ENCODE data around the gene PPP1R13B.

PPP1R13B gene

GRCh38 chr14:103707329-103708263, 139.8 kb downstream of the PPP1R13B start:
- DNase-seq = no peak

GRCh38 chr14:103706551-103707328, 140.6 kb downstream of the PPP1R13B start:
- no peak for DNase-seq

DNA sequence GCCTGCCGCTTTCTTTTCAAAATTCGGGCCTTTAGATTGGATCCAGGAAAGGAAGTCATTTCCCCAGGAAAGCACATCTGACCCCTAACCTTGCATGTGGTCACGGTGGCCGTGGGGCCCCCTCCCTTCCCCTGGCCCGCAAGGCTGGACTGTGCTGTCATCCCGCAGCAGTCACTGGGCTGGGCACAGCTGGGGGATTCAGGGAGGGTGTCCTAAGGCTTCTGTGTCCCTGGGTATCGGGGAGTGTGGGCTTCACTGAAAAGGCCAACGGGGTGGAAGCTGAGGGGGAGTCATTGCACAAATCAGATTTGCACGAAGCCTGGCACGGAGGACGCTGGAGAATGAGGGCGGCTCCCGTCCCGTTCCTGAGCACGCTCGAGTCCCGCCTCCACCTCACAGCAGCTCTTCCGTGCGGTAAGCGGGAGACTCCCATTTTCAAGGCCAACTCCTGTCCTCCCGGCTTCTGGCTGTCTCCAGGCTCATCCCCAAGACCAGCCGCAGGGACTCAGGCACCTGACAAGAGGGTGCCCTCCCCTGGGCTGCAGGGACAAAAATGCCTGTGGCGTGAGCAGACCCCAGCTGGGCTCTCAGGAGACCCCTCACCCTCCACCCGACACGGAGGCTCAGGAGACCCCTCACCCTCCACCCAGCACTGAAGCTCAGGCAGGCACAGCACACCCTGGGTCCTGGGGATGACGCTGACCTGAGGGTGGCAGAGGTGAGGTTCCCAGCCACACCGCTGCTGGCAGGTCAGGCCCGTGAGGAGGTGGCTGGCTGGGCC, 141.7 kb downstream of the PPP1R13B start:
- no peak for DNase-seq

GRCh38 chr14:103705118-103705503, 142.3 kb downstream of the PPP1R13B start:
- DNase-seq = no peak

DNA sequence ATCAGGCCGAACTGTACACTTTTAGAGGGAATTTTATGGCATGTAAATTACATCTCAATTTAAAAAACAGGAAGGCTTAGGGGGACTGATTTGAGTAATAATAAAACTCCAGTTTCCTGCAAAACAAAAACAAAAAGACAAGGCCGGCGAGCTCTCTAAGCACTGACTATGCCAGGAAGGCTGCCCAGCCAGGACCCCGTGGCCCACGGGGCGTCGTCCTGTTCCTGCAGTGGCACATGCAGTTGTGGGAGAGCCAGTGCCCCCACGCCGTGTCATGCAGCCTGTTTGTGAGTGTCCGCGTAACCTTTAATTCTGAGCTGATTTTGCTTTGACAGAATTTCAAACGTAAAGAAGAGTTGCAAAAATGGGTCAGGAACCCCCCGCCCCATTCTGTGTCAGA, 142.7 kb downstream of the PPP1R13B start:
- no peak for DNase-seq

DNA sequence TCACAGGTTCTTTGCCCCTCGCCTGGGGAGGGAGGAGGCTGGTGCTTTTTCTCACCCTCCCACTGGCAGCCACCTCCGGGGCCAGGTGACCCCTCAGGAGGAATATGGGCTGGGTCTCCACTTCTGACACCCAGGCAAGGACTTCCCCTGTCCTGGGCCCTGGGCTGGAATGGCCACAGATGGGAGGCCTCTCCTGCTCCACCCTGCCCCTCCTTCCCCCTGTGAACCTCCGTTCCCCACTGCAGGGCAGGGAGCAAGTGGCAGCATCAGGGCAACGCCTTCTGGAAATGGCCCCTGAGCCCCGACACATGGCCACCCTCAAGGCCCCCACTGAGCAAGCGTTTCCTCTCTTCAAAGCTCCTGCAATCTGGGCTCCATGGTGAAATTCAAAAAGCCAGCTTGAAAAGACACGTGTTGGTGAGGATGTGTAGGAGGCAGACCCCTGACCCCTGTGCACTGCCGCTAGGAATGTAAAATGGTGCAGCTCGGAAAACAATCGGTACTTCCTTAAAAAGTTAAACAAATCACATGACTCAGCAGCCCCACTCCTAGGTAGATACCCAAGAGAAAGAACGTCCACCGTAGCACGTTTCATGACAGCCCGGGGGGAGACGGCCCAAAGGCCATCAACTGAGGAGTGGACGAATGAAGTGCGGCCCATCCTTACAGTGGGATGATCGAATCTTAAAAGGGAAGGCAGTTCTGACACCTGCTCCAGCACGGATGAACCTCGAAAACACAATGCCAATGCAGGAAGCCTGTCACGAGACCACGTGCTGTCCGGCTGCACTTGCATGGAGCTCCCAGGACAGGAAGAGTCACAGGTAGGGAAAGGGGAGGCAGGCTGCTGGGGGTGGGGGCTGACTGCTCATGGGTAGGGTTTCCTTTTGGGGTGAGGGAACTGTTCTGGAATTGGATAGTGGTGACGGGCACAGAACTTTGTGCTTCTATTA, 143.7 kb downstream of the PPP1R13B start:
- DNase-seq = no peak

DNA sequence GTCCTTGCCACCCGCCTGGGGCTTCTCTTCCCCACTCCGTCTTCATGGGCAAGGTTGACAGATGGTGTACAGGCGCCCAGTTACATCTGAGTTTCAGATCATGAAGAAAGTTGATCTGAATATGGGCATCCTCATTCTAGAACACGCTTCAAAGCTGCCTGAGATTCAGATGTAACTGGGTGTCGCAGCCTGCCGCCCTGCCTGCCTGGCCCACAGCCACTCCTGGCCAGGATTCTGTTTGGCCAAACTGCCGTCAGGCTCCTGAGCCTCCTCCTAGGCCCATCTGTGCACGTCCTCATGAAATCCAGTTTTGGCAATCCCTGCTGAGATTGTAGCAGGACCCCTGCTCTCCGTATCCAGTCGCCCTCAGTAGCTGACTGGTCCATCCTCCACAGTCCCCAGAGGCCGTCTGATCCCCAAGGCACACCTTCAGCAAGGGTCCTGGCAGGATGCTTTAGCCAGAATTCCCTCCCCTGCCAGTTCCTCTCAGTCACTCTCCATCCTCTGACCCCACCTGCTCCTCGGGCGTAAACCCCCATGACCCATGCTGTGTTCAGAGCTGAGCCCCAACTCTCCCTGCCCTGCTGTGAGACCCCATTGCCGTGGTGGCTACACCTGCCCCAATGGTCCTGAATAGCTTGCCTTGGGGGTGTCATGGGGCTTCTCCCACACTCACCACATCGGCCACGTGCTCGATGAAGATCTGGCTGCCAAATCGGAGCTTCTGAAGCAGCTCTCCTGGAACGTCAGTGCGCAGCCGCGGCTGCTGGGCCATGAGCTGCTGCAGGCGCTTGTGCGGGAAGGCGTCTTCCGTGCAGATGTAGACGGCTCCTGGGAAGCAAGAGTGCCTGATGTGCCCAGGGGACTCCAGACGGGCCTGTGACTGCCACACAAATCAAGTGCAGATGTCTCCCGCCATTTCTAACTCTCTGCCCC, 144.6 kb downstream of the PPP1R13B start:
- DNase-seq = no peak

DNA sequence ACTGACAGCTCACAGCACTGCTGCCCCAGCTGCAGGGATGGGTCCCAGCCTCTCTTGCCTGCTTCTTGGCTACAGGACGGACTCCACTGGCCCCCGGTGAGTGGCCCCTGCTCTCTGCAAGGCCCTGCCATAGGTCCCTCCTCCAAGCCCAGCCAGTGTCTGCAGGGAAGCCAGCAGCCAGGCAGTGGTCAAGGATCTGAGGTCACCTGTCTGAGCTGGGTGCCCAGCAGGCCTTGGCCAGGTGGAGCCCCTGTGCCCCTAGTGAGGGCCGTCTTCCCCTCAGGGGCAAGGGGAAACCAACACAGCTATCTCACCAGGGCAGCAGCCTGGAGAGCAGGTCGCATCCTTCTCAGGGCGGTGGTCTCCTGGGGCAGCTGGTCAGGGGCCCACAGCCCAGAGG, 145.3 kb downstream of the PPP1R13B start:
- no peak for DNase-seq

- no peak for DNase-seq
Observed at GRCh38 chr14:103700753-103701490, 146.5 kb downstream of the PPP1R13B start.

DNA sequence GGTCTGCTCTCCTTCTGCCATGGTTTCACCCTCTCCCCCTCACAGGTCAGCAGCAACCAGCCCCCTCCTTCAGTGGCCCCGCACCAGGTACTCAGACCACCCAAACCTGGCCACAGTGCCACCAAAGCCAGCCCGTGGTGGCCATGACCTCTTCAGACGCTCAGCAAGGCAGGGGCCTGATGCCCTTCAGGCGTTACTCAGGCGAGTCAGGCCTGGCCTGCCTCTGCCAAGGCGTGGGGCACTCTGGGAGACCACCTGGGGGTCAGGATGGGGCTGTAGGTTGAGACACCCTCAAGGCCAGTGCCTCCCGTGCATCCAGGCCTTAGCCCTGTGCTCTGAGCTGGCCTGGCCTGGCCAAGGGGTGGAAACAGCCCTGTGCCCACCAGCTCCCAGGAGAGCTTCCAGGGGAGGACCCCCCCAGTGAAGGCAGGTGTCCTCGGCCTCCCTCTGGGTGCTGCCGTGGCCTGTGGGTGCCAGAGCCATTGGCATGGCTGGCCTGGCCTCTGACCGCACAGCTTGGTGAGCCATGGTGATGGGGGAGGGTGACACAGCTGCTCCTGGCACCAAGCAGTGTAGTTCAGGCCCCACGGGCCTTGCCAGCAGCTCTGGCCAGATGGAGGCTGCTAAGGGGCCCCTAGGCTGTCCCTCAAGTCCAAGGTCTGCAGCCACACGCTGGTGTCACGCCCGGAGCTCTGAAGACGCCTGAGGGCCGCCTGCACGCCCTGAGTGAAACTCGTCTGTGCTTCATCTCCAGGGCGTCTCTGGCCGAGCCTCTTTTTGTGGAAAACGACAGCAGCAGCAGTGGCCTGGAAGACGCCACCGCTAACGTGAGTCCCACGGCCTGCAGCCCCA, 147.2 kb downstream of the PPP1R13B start:
- DNase-seq = no peak

DNA sequence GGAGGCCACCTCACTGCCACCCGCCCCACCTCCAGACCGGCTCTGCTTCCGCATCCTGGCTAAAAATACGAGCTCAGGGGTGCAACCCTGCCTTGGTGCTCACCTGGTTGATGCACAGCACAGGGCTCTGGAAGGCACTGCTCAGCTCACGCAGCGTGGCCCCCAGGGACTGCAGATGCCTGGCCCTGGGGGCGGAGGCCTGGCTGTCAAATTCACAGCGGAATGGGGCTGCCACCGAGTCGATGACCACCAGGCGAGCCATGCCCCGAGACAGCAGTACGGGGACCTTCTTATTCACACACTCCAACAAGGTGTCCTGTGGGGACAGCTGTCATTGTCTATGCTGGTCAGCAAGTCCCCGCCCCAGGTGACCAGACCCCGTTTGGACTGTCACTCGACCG, 148.1 kb downstream of the PPP1R13B start:
- DNase-seq = no peak

DNA sequence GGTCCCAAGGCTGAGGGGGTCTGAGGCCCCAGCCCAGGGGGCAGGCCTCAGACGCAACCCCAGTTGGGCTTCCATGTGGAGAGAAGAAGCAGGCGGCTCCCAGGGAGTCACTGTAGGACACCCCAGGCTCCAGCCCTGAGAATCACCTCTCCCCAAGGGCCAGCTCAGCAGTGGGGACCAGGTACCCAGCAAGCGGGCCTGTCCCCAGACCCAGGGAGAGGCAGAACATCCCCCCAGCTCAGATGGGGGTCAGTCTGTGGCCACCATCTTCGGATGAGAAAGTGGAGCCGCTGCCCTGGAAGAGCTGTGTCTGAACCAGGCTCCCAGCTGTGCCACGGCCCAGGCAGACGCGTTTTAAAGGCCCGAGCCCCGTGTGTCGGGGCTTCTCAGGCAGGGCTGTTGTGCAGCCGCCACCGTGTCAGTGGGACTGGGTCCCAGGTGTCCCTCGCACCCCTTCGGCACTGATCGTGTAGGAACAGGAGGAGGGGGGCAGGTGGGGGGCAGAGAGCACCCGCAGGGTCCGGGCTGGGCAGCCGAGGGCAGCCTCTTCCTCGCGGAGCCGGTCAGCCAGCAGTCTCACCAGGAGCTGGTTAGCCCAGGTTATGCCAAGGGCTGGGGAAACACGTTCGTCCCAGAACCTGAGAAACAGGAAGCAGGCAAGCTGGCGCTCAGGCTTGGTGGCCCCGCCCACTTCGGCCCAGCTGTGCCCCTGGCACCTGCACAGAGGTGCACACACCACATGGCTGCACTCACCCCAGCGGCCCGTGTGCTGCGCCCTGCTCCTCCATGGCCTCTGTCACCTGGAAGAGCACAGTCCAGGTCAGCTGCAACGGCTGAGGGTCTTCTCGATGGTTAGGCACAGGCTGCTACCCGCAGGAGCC, 148.8 kb downstream of the PPP1R13B start:
- no peak for DNase-seq

DNA sequence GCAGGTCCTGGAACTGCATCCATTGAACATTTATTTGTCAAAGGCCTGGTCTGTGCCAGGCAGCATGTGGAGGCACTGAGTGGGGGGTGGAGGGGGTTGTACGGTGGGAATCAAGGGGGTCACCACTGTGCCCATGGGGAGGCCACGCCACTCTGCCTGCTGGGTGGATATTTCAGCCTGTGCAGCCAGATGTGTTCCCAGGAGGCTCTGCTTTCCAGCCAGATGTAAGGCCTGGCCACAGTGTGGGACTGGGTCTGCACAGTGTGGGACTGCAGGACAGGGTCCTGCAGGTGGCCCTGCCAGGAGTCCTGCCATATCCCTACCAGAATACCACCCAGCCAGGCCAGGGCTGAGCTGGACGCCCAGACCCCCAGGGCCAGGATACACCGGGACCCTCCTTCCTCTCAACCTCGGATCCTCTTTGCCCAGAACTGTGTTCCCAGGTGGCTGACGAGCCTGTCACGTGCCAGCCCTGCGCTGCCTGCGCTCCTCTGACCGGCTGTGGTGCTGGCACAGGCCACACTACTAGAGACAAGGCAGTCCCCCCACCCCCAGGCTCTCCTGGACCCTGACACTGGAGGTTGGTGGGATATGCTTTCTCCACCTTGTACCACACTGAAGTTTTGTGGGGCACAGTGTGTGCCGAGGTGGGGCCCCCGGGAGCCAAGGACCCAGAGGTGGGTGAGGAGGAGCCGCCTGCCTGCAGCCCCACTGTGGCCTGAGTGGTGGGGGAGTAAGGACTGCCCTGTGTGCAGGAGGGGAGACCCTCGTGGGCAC, 149.6 kb downstream of the PPP1R13B start:
- DNase-seq = no peak

DNA sequence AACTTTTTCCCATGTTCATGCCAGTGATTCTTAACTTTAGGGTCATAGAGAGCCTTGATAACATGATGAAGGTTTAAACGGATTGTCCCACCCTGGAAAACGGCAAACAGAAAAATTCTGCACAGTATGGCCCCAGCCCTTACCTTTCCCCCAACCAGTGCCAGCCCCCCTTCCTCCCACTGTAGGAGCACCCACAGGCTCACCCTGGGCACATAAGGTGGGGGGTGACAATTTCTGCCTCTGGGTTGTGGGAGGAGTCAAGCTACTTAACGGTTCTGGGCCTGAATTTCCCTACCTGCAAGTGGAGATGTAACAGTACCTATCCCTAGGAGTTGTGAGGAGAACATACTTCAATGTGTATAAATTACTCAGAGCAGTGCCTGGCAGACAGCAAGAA, 150.2 kb downstream of the PPP1R13B start:
- DNase-seq = no peak

DNA sequence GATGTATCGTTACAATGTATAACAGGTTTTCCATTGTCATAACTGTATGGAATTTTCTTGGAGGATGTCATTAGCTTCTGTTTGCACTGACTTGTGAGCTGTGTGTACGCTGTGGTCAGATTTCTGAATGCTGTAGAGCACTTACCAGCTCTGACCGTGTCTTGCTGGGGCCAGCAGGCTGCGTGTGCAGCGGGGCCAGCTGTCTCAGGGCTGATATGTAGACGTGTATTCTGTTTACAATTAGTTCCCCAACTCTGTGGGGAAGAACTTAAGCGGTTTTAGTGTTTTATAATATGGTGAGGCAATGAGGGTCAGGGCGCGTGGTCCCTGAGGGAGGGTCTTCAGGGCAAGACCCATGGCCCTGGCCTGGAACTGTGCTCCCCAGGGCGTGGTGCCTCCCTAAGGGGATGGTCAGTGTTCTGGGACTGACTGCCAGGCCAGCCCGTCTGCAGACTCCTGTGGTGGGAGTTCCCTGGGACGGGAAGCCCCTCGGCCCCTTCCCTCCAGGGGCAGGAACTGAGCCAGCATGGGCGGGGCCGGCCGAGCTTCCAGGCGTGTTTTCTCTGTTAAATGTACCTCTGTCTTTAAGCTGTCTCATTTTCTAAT, 150.8 kb downstream of the PPP1R13B start:
- DNase-seq = no peak

- DNase-seq = no peak
Observed at GRCh38 chr14:103696070-103696402, 151.3 kb downstream of the PPP1R13B start.

Data from CD4-positive, alpha-beta T cell treated with Interferon gamma for 1 hour (primary cell).